HCEC 1CT (cell line): ENCODE data around the gene KLHL3.

ENCODE experiments used
- DNase-seq: peaks from one replicate; pipeline ENCODE4 v3.0.0-alpha.2; 2017

Gene KLHL3

DNA sequence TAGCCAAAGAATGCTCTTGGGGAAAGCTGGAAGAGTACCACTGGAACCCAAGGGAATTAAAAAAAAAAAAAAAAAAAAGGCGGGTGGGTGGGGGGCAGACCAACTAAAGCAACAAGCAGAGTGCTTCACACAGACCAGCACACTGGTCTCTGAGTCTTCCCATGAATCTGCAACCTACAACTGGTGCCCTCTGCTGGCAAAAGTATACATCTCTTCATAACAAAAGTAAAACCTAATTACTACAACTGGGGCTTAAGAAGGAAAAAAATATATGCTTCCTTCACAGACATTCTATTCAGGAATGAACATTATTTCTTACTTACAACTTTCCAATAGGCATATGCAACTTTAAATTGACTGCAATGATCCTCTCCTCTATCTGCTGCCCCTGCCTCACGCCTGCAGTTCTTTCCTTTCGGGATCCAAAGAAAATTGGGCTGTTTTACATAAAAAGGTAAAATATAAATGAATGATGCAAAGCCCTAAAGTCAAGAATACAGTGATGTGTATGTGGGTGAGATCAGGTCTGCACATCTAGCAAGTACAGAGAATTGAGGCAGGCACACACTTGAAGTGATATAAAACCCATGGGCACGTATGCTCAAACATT, 7.2 kb upstream of the KLHL3 start:
- DNase-seq, result peak; percentile 45

DNA sequence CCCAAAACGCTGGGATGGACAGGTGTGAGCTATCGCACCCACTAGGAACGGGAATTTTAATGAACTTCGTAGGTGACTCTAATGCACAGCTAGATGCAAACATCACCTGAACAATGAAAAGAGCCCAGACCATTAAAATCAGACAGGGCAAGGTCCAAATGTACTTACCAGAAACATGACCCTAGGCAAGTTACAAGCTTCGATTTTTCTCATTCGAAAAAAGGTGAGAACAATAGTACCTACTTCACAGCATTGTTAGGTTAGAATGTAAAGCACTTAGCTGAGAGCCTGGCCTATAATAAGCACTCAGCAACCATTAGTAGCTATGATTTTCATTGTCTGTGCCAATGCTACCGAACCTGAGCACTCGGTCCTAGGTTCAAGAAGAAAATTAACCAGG, 5.8 kb upstream of the KLHL3 start:
- DNase-seq, result no peak

DNA sequence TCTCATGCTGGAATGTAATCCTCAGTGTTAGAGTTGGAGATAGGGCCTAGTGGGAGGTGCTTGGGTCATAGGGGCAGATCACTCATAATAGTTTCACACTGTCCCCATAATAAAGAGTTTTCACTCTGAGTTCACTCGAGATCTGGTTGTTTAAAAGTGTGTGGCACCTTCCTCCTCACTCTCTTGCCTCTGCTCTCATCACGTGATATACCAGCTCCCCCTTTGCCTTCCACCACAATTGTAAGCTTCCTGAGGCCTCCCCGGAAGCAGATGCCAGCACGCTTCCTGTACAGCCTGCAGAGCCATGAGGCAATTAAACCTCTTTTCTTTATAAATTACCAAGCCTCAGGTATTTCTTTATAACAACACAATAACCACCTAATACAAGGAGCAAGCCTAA, 3.8 kb upstream of the KLHL3 start:
- DNase-seq, result no peak

DNA sequence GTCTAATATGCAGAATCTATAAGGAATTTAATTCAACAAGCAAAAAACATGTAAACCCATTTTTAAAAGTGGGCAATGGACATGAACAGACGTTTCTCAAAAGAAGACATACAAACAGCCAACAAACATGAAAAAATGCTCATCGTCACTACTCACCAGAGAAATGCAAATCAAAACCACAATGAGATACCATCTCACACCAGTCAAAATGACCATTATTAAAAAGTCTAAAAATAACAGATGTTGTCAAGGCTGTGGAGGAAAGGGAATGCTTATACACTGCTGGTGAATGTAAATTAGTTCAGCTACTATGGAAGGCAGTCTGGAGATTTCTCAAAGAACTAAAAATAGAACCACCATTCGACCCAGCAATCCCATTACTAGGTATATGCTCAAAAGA, 3.1 kb upstream of the KLHL3 start:
- no peak for DNase-seq

DNA sequence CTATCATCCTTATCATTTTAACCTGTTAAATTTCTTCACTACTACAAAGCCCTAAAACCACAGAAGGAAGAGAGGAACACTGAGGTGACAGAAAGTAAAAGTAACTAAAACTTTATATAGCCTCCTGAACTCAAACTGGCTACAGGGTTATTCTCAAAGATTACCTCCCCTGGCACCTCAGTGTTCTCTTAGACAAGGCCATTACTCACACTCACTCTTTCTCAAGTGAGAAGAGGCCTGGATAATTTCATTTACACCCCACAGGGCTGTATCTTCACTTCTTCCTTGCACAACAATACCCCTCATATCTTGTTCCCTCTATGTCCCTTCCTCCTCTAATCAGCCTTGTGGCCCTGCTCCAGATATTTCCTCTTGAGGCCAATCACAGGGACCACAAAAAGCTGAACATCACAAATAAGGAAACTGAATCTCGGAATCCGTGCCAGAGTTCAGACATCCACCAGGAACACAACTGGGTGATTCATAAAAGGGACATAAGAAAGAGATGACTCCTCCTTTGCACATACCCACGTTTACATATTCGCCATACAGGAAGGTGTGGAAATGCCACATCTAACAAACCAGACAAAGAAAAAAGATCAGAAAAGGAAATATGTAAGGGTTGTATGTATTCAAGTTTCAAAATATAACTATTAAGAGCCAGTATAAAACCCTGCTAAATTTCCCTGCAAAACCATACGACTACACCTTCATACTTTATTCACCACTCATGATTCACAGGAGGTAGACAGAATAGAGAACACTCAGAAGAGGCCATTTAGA, 1.7 kb upstream of the KLHL3 start:
- no peak for DNase-seq

DNA sequence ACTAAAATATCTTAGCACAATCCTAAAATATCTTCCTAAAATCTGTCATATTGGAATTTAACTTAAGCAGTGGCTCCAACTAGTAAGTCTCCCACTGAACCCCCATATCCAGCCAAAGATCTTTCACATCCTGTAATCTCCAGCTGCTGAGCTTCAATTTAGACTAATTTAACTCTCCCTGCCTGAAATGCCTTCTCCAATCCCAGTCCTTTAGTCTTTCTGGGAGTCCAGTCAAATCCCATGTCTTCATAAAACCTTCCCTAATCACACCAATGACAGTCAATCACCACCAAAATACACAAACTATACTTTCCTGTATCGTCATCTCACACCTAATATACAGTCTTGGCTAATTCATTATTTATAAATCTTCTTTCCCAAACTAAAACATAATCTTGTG, 607 bp upstream of the KLHL3 start:
- DNase-seq, result no peak

DNA sequence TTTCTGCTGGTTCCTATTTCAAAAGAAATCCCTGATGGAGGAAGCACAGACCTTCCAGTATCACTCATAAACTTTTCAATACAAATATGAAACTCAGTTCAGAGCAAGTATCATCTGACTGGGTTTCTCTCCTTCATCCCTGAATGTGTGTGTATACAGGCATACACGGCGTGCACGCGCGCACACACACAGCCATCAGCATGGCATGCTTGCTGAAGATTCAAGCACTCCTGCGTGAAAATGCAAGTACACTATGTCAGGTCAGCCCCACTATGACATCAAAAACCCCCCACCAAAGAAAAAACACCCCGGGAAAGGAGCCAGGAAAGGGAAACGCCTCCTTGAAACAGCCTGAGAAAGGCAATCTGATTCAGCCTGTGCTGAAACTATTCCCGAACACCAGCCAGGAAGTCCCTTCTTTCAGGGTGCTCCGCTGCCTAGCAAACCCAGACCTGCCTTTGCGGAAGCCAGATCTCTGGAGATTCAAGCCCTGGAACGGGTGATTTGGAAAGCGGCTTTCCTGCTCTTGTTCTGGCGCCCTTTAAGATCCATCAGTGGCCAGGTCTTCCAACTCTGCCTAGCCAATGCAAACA, 831 bp downstream of the KLHL3 start:
- DNase-seq, result no peak

DNA sequence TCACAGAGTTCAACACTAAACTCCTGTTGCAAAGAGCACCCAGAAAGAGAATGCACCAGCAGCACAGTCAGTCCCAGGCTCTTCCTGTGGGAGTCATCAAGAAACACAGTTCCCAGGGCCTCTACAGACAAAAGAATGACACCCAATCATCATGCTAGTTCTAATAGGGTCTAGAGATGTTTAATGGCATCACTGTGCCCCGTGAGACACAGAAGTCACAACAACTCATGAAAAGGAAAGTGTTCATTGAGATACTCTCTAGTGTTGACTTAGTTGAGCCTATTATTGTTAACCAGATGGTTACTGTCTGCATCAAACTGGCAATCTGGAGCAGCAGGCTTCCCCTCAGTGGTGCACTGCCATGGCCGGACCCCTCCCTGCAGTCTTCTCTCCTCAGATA, 1.6 kb downstream of the KLHL3 start:
- no peak for DNase-seq

DNA sequence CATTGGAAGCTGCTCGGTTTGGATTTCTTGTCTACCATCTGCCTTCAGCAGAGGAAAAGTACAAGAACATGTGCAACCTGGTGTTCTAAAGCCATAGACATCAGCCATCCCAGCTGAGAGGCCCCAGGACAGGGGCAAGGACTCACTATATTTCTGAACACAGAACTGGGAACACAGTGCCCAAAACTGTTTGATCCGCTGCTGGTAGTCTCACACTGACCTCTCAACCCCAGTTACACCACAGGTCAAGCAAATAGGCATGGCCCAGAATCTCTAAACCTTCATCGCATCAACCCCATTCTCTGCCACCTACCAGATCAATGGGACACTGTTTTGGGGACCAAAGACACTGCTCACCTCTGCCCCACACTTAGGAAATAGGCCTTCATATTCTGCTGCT, 2.0 kb downstream of the KLHL3 start:
- no peak for DNase-seq

DNA sequence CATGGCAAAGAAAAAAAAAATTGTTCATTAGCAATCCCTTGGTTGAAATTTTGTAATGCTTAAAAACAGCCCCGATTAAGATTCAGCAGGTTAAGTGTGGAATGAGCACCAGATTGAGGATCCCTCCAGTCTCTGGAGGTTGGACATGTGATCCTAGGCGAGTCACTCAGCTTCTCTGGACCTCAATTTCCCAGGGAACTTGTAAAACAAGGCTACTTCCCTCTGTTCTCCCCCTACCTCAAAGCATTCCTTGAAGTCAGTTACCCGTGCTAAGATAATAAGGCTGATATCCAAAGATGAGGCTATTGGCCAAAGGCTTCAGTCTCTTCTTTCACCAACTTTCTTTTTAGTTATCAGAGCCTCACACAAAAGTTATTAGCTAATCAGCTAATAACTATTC, 2.9 kb downstream of the KLHL3 start:
- DNase-seq, result no peak

DNA sequence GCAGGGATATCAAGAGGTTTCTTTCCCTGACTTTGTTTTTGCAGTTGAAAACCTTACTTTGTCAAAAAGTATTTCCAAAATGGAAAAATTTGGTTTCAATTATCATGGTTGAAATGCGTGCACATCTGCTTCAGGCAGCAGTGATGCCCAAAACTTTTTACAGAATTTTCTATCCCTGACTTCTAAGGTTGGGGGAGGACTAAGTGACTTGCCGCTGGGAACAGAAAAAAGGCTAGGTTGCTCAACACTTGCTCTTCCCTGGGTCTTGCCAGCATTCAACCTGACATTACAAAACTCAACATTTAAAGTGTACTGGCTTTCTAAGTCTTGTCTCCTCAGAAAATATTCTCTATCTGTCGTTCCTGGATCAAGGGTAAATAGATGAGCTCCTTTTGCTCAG, 4.7 kb downstream of the KLHL3 start:
- no peak for DNase-seq

DNA sequence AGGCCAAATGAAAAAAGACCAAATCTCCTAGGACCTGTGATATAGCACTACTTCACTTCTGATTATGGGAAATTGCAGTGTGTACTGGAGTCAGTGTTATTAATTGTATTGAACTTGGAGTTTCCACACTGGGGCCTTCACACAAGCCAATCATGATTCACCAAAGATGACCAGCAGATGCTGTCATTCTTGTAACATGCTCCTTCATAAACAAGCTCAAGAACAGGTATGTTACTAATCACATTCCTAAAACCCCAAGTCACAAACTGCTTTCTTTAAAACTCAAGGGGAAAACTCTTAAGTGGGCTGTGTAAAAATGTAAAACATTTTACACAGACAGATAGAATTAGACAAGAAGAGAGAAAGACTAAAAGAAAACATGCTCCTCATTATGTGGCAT, 5.6 kb downstream of the KLHL3 start:
- no peak for DNase-seq

DNA sequence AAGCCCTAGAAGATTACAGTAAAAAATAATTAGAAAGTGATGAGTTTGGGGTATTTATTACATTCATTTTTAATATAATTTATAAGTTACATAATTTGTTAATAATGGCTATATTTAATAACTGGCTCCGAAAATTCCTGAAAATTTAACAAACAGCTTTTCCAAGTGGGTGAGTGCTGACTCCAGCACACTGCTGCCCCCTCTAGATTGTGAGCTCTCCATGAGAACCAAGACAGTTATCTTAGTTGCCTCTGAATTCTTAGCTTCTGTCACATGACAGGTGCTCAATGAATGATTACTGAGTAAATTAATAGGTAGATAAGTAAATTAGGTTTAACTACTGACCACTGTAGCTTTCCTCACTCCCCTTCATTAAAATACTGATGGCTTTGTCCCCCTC, 7.8 kb downstream of the KLHL3 start:
- DNase-seq, result no peak

DNA sequence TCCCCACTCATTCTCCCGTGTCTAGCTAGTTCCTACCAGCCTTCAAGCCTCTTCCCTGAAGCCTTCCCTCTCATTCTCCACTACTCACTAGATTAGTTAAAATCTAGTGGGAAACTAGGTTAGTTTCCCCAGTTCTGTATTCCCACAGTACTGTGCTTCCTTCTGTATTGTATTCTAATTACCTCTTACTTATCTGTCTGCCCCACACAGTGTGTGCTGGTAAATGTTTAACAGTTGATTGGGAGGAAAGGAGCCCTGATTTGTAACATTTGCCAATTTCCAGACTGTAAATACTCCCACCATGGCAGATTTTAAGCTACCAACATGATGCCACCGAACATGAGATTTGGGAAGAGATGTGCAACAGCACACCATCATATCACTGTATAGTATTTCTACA, 8.3 kb downstream of the KLHL3 start:
- no peak for DNase-seq

DNA sequence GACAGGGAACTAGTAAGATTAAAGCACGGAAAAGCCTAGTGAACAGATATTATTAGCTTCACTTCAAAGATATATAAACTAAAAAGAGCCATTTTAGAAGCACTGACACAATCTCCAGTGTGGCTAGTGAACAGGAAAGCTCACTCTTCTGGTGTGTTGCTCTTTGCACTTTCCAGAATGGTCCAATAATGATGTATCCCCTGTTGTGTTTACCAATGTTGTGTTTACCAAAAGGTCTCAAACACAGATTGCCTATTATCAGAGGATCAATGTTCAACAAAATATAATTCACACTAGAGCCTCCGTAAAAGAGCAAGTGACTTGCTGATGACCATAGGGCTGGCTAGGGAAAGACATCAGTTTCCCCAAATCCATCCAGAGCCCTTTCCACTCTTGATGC, 11.6 kb downstream of the KLHL3 start:
- no peak for DNase-seq

DNA sequence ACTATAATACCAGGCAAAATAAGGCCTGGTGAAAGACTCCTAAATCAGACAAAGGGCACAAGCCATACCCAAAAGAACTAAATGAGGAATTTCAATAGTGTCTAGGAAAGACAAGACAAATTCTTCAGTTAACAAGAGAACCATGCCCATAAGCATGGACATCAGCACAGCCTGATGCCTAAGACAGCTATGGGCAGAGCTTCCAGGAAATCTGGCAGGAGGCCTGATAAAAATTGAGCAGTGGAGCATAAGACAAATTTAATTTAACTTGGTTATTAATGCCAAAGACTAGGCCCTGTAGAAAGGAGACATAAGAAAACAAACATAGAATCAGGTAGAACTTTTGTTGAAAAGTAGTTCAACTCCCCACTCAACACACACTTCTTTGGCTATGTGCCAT, 17.3 kb downstream of the KLHL3 start:
- no peak for DNase-seq

DNA sequence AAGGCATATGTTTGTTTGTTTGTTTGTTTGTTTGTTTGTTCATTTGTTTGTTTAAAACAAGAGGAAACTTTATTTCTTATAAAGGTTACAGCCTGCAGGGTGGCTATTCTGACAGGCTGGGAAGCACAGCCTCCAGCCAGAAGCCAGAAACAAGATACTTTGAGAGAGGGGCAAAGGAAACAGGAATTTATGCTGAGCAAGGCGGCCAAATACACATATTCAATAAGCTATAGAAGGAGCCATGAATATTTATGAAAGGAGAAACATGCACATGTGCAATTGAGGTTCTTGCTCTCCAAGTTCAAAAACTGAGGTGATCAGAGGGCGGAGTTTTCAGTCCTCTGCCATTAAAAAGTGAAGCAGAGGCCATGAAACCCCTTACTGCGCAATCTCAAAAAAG, 19.6 kb downstream of the KLHL3 start:
- DNase-seq, result no peak

DNA sequence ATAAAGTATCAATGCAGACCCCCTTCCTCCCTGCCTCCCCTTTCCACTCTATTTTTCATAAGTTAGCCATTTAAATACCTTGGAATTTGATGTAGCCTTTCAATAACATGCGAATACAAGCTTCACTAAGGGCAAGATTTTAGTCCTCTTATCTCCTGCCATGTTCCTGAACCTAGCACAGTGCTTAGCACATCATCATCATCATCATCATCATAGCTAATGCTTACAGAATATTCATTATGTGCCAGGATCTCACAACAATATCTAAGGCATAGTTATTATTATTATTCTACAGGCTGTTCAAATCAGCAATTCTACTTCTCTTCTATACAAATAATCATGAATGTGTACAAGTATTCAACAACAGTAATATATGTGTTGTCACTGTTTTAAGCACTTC, 20.4 kb downstream of the KLHL3 start:
- no peak for DNase-seq

DNA sequence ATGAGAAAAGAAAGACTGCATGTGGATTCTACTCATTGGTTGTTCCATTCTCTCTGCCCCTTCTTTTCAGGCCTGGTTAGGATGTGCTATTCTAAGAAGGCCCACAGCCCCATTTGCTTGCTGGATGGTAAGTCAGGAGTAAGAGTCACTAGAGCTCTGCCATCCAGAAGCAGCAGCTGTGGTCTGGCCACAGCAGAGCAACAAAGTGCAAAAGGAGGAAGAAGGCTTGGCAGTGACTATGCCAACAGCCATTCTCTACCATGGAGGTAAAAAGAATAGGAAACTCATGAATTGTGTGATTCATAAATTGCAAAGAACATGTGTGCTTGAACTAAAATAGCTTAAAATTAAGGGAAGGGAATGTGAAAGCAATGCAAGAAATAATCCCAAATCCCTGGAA, 20.9 kb downstream of the KLHL3 start:
- no peak for DNase-seq

DNA sequence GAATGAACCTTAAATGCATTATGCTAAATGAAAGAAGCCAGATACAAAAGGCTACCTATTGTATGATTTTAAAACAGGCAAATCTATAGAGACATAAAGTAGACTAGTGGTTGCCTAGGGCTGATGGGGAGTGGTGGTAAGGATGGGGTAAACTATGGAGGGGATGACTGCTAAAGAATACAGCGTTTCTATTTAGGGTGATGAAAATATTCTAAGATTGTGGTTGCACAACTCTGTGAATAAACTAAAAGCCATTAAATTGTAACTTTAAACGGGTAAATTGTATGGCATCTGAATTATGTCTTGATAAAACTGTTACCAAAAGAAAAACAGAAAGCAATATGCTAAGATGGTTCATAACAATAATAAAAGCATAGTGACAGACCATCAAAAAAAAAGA, 21.4 kb downstream of the KLHL3 start:
- DNase-seq, result no peak

DNA sequence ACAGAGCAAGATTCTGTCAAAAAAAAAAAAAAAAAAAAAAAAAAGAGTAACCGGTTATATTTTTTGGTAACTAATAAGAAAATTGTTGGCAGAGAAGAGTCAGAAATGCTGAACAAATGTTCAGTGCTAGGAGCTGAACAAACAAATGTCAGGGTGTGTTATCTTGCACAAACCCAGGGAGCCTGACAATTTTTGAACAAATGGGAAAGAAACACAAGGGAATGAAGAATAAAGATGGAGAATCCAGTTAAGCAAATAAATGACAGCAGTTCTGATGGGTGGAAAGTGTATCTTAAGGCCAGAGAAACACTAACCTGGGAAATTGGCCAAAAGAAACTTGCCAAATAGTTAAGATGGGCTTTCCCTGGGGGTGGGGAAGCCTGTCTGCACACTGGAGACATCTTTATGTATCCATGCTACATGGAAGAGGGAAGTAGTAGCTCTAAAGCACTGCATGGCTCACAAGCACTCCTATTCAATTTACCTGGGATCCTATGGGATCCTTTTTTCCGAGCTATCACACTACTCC, 23.7 kb downstream of the KLHL3 start:
- no peak for DNase-seq

DNA sequence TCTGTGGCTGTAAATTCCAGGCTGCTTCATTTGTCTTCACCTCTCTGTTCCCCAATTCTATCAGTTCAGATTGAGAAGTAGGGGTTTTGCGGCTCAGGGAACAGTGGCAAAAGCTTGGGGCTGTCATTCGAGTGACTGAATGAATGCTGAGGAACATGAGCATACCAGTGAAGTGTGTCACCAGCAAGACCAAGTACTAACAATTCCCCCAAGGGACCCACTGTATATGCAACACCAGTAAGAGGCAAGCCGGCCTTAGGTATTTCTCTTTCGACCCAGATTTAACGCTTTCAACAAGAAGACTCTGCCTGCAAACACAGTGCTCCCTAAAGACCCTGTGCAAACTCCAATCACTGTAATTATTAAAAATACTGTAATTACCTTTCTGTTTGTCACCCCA, 25.8 kb downstream of the KLHL3 start:
- no peak for DNase-seq

DNA sequence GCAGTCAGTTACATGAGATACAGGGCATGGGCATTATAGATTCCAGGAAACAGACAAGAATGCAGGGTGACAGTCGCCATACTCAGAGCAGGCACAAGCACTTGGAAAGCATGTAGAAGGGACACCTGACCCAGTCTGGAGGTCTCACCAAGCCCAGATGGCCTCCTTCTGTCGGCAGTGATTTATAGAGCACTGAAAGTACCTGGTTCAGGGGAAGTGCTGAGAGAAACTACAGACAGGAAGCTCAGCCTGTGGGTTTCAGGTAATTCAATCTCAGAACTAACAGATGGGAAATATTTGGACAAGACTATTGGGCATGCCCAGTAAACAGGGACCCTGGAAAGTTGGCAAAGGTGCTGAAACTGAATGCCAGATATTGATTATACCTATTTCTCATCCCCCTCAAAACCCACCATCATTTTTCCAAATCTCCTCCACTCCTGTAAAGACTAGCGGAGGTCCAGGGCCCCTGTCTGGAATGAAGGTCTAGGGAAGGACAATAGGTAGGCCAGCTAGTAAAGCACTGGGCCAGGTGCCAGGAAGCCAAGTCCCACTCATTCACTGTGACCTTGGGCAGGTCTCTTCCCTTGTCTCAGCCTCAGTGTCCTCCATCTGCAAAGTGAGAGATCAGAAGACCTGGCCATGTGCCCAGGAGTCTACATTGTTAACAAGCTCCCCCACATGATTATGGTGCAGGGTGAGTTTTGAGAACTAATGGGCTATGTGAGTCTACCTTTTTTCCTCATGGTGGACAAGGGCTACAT, 26.9 kb downstream of the KLHL3 start:
- no peak for DNase-seq

DNA sequence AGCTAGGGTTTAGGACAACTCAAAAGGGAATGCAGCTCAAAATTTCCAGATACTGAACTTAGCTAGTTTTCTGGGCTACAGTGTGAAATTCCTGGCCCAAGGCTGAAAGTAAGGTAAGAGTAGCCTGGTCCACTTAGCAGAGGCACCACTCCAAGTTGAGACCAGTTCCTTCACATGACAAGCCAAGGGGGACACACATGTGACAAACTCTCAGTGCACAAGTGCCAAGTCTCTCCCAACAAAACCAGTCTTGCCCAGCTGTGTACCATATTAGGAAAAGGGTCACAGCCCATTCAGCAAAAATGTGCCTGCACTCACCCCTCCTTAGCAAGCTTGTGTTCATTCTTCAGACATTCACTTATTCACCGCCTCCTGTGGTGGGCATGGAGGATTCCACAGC, 27.8 kb downstream of the KLHL3 start:
- DNase-seq, result no peak
